GM19239 (cell line): Measurements from ENCODE around the gene ABLIM2.
"Not testable (repeated sequence)": the region's sequence is repeated elsewhere in the genome, so short reads cannot be mapped to it uniquely, and the experiment has no call there.

Experiments
- DNase-seq: peaks from one replicate; pipeline ENCODE4 v3.0.0; 2011; ENCODE audit warnings: low spot score; ENCODE audit not compliant: insufficient read length
- FAIRE-seq: peaks from 2 replicates; lab custom pipeline; 2011; peaks lifted over from hg19 to GRCh38; lab: Jason Lieb, UNC

The ABLIM2 gene

DNA sequence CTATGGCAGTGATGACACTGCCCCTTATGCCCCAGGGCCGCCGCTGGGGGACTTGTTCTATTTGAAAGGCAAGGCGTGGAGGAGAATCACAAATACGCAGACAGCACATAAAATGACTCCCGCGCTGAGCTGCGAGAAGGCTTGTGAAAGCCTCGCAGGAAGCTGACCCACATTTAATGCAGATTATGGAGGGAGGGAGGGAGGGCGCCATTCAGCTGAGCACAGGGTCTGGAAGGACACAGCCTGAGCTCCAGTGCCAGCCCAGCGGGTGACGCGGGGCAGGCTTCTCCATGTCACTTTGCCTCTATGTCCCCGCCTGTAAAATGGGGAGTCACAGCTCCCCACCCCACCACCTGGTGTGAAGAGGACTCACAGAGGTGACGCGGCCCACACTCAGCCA lies 14.3 kb downstream of the ABLIM2 start:
- FAIRE-seq (no peak), DNase-seq (no peak)

DNA sequence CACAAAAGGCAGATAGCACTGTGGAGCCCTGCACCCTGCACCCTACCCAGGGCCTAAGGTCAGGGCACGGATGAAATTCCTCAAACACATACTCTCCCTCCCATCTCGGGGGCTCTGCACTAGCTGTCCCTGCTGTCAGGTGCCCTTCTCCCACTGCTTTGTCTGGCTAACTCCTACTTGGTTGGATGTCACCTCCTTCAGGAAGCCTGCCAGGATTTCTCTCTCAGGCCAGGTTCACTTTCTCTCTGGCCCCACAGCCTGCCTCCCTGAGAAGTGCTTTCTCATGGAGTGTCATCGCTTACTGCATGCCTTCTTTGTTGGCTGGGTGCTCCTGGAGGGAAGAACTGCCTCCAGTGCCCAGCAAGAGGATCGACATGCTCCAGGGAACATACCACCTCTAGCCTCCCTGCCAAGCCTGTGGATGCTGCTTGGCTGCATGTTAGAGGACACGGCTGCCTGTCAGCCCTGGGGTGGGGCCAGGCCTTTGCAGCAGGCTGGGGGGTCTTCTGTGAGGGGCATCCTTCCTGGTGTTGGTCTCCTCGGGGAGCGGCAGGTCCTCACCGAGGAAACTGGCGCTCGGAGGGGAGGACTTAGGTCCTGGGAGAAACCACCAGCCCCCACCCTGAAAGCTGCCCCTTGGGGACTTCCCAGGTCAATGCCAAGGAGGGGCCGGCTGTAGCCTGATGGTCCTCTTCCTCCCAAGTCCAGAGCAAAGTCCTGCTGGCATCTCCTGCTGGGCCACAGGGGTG lies 15.0 kb downstream of the ABLIM2 start:
- FAIRE-seq (no peak), DNase-seq (no peak)

DNA sequence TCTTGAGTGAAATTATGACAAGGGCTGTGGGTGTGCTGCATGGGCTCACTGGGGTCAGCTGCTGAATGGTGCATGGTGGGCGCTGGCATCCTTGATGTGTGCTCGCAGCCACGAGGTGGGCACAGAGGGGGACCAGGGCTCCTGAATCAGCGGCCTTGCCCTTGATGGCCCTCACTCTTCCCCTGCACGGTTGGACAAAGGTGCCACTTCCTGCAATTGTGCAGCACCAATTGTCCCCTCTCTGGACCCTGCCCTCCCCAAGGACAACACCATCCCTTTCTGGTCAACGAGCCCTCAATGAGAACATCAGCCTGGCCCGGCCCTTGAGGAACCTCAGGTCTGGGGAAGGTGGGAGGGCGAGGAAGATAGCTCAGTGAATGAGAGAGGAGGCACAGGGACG lies 16.1 kb downstream of the ABLIM2 start:
- FAIRE-seq: no peak
- DNase-seq: no peak

DNA sequence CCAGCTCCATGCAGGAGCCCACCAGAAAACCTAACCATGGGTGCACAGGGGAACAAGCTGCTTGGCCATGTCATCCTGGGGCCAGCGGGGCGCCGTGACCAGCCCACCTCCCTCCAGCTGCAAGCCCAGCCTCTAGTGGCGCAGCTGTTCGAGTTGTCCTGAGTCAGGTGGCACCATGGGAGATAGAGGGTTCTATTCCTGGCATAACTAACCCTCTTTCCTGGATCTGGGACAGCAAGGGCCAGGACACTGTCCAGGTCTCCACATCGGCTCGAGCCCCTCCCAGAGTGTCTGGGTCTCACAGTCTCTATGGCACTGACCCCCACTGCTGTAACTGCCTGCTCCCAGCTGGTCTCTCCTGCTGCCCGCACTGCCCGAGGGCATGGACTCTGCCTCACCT lies 16.7 kb downstream of the ABLIM2 start:
- FAIRE-seq (no peak), DNase-seq (no peak)

DNA sequence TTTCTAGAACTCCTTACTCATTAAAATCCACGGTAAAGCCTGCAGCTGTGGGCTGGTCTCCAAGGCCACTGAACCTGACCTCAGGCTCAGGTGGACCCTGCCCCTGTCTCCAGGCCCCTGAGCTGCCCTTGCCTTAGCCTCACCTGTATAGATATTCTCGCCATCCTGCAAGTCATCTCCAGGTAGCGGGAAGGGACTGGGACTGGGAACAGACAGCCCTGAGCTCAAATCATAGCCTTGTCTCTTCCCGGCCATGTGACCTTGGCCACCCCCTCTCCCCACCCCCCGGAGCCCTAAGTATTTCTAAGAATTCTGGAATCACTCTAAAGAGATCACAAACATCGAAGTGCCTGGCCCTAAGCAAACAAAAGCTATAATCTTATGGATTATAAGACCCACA lies 17.7 kb downstream of the ABLIM2 start:
- FAIRE-seq (no peak), DNase-seq (no peak)

DNA sequence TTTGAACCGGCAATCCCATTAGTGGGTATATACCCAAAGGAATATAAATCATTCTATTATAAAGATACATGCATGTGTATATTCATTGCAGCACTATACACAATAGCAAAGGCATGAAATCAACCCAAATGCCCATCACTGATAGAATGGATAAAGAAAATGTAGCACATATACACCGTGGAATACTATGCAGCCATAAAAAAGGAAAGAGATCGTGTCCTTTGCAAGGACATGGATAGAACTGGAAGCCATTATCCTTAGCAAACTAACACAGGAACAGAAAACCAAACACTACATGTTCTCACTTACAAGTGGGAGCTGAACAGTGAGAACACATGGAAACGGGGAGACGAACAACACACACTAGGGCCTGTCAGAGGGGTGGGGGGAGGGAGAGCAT lies 18.9 kb downstream of the ABLIM2 start:
- not testable (repeated sequence) for DNase-seq, FAIRE-seq

DNA sequence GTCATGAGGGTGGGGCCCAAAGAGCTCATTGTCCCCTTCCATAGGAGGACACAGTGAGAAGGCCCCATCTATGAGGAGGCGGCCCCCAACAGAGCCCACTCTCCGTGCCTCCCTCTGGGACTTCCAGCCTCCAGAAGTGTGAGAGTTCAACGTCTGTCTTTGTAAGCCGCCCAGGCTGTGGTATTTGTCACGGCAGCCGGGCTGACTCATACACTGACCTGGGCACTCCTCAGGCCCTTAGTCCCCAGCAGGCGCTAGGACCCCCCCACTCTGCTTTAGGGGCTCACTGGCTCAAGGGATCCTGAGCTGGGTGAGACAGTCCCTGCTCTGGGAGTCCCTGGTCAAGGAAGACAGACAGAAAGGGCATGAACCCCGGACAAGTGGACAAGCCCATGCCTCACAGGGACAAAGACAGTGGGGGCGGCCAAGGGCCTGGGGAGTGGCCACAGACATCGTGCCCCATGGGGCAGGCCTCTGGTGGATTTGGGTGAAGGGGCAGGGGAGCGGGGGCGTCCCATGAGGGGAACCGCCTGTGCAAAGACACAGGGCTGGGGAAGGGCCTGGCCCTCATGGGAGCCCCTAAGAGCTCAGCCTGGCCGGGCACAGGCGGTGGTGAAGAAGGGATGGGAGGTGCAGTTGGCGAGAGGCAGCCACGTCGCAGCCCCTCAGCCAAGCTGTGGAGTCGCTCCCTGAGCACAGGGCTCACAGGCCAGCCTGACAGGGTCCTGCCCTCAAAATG lies 21.5 kb downstream of the ABLIM2 start:
- FAIRE-seq: no peak
- no peak for DNase-seq

DNA sequence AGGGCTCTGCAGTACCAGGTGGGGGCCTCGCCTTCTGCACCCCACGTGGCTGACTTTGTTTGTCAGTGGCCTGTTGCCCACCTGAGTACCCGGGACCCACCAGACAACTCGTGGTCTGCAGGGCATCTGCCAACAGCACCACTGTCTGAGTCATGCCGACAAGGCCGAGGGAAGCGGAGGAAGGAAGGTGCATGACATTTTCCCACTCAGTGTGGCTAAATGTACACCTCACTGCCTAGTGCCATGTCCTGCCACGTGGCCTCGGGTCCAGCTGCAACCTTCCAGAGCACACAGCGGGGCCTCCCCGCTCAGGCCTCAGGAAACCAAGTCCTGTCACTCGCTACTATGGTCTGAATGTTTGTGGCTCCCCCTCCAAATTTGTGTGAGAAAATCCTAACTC lies 22.1 kb downstream of the ABLIM2 start:
- no peak for DNase-seq

DNA sequence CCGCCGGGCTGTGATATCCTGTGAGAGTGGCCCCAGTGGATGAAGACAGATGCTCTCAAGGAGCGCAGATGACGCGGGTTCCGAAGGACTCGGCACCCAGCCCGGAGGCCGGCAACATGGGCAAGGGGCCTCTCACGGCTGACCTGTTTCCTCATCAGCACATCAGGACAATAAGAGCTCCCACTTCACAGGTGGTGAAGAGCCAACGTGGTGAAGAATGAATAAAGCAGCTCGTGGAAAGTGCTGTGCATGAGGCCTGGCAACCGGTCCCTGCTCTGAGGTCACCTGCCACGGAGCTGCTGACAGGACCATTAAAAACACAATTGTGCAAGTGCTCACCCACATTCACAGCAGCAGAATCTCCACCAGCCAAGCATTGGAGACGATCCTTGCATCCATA lies 22.9 kb downstream of the ABLIM2 start:
- DNase-seq (no peak), FAIRE-seq (no peak)

More for the DNA sequence above, 22.1 kb downstream of the ABLIM2 start:
- no peak for FAIRE-seq

DNA sequence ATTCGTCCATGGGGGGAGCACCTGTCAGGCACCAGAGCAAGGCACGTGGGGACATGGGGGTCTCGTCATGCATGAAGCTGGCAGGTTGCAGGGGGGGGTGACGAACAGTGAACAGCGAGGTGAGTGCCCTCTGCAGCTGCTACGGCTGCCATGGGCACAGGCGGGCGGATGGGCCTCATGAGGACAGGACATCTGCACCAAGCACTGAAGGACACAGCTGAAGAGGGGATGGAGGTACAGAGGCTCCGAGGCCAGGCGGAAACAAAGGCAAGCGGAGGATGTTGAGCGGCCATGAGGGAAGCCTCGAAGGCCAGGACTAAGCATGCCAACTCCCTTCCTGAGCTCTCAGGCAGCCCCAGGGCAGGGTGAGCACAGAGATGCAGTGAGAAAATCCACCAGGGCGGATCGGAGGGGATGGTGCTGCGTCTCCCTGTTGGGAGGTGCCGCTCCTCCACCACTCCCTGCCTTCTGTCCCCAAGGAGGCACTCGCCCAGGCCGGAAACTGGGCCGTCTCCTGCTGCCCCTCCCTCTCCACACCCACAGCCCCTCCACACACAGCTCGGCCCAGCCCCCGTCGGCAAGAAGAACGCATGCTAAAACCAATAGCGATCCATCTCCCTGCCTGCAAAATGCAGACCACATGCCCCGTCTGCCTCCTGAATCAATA lies 24.6 kb downstream of the ABLIM2 start:
- FAIRE-seq (no peak), DNase-seq (no peak)

DNA sequence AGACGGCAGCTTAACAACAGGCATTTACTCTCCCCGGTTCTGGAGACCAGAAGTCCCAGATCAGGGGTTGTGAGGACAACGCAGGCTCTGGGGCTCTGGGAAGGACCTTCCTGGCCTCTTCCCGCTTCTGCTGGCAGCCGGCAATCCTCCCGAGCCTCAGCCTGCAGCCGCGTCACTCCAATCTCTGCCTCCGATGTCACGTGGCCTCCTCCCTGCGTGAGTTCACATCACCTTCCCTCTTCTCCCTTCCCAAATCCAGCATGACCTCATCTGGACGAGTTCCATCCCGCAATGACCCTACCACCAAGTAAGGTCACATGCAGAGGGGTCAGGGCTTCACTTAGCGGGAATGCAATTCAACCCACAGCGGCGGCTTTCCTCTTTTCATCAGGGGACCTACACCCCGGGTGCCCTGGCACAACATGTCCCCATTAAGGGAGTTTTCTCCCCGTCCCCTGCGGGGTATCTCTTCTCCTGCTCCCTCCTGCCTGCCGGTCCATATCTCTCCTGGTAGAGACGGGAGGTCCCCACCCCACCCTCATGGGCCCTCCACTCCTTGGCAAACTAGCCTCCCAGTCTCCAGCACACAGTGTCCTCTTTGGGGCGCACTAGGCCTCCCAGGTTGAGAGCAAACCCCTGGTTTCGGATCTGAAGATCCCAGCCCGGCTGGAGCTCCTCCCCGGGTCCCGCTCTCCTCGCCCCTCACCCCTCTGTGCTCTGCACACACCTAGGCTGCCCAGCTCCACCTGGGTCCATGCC lies 25.5 kb downstream of the ABLIM2 start:
- FAIRE-seq (no peak), DNase-seq (no peak)

DNA sequence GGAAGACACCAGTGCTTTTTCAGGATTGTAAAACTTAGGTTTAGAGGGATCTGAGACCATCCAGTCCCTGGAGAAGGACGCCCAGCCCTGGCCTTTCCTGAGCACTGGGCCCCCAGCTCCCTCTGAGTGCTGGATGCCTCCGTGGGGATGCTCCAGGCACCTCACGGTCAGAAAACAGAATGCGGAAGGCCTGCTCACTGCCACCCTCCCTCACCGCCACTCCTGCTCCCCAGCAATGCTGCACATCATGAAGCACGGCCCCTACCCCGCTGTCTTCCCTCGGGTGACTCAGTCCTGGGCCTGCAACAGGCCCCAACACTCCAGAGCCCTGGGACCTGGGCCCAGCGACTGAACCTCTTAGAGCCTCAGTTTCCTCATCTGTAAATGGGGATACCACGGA lies 26.2 kb downstream of the ABLIM2 start:
- FAIRE-seq: no peak
- DNase-seq: no peak

DNA sequence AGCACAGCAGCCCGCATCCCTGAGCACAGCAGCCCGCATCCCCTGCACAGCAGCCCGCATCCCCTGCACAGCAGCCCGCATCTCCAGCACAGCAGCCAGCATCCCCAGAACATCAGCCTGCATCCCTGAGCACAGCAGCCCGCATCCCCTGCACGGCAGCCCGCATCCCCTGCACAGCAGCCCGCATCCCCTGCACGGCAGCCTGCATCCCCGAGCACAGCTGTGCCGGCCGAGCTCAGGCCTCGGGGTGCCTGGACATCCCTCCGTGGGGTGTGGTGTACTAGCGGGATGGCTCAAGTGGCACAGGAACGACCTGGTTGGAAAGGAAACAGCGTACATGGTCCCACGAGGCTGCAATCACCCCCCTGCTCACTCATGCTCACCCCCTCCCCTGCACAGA lies 26.8 kb downstream of the ABLIM2 start:
- DNase-seq (no peak), FAIRE-seq (no peak)

DNA sequence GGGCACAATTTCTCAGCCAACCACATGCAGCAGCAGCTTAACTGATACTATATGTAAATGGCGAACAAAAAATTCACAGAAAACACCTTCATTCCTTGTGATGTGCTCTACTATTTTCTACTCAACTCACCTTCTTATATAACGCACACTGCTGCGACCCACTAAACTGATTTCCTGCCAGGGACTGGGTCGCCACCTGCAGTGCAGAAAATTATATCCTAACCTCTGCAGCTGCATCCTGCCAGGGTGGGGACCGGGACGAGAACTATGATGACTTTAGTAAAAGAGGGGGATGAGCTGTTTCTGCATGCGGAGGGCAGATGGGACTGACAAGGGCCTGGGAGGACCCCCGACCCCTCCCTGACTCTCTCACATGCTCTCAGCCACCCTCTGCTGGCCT lies 27.4 kb downstream of the ABLIM2 start:
- FAIRE-seq: no peak
- no peak for DNase-seq

DNA sequence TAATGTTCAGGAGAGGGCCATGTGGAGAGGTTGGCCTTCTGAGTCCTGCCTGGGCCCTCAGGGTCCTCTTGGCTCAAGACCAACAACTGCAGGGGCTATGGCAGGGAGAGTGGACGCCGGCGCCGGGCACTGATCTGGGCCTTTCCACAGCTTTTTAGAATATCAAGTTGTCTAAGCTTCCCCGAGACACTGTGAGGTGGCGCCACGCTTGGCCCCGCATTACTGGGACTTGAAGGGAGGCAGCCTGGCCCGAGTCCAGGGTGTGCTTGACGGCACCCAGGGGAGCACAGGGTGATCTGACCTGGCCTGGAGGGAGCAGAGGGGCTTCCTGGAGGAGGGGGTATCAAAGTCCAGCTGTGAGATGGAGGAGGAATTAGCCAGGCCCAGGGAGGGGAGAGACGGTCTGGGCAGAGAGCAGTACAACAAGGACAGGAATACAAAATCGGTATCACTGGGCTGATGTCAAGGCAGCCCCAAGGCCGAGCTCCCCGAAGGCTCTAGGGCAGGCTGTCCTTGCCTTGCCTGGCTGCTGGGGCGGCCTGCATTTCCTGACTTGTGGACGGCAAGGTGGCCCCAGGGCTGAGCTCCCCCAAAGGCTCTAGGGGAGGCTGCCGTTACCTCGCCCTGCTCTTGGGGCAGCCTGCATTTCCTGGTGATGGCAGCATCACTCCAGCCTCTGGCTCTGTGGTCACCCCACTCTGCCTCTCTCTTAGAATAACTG lies 28.1 kb downstream of the ABLIM2 start:
- FAIRE-seq: no peak
- DNase-seq: no peak

DNA sequence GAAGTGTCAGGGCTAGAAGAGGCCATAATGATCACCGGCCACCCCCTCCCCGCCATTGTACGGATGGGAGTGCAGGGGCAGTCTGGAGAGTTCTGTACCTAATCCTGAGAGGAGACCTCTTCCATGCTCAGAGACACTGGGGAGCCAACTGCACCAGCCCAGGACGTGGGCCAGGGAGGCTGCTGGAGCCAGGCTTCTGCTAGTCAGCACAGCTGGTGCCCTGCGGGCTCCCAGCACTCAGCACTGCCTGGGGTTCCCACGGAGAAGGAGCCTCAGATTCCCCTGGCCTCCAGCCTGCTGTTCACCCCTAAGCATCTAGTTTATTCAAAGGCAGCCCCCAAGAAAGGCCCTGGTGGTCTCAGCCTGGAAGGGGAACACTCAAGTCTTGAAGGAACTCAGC lies 28.8 kb downstream of the ABLIM2 start:
- DNase-seq: no peak

DNA sequence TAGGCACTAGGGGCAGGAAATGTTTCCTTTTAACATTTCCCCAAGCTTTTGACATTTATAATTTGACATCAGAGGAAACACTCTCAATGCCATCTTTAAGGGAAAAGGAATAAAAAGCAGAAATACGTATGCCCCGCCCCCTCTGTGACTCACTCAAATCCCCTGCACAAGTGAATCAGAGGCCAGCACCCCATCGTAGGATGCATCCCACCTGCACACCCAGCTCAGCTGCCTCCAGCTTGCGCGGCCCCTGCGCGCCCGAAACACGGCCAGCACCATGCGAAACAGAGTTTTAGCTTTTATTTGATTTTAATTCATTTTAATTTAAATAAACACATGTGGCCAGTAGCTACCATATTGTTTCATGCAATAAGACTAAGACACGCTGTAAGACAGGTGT lies 29.5 kb downstream of the ABLIM2 start:
- no peak for FAIRE-seq
- no peak for DNase-seq

More for the DNA sequence above, 28.8 kb downstream of the ABLIM2 start:
- FAIRE-seq: no peak

DNA sequence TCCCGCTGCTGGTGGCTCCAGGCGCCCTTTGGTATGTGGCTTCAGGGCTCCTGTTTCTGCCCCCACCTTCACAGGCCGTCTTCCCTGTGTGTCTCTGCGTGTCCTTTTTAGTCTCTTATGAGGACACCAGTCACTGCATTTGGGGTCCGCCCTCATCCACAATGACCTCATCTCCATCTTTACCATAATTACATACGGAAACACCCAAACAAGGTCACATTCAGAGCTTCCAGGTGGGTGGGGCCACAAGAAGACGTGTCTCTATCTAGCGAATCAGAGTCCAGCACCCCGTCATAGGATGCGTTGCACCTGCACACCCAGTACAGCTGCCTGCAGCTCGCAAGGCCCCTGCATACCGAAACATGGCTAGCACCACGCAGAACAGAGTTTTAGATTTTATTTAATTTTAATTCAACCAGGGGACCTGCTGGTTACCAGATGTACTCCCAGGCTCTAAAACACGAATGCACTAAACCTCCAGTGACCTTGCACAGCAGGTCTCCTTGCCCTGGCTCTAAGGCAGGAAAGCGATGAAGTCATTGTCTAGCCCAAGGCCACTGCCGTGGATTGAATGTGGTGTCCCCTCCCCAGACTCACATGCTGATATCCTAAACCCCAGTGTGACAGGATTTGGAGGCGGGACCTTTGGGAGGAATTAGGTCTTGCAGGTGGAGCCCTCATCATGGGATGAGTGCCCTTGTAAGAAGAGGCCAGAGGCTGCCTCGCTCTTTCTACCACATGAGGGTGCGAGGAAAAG lies 30.3 kb downstream of the ABLIM2 start:
- DNase-seq (no peak), FAIRE-seq (no peak)
